Measurements from ENCODE around the gene CTNNA2.

CTNNA2 gene

DNA sequence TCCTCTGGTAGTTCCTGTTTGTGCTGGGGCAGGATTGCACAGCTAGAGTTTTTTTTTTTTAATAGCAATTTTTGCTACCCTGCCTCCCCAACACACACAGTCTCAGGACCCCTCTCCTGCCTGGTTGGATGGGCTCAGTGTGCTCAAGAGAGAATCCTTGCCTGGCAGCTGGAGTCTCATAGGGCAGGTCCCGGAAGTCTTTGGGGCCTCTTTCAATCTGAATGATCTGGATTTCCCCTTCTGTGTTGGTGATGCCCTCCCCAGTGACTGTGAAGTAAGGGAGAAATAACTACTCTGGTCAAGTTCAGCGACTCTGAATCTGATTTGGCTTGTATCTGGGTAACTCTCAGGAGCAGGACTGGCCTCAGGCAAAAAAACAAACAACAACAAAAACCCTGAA lies 1012.3 kb downstream of the CTNNA2 start:
- no peak for DNase-seq

DNA sequence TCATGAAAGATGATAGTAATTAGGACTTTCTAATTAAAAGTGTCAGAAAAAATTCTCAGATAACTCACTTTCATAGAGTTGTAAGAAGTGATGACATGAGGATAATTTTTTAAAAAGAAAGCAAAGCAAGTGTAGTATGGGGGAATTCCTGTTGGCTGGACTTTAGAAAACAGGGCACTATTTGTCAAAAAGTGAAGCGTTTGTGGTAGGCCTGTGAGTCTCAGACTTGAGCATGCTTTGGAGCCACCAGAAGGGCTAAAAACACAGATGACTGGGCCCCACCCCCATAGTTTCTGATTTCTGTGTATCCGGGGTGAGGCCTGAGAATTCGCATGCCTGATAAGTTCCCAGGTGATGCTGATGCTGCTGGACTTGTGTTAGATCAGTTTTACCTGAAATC lies 1014.3 kb downstream of the CTNNA2 start:
- DNase-seq, result no peak

DNA sequence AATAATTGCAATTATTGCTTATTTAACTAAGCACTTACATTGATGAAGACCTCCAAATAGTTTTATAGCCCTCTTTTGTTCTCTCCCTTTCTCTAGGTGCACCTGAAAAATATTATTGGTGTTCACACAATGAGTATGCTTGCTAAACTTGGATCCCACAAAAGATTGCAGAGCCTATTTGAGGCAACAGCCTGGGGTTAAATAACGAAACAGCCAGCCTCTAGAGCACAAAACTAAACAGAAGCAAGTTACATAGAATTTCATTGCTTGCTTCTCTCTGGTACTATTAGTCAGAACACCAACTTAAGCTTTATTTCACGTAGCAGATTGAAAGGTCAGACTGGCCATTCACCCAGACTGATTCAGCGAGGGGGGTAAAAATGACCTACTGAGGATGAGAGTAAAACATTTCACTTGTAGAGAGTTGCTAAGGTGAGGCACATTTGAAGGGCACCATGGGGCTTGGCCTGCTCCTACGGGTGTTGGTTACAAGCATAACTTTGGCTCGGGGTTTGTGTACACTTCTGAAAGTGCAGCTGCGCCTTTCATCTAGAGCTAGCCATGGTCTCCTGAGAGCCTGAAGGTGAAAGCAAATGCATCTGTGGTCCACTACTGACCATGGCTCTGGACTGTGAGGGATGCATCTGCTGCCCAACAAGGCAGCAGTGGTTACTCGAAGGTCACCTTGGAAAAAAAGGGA lies 1016.8 kb downstream of the CTNNA2 start:
- DNase-seq, result no peak

DNA sequence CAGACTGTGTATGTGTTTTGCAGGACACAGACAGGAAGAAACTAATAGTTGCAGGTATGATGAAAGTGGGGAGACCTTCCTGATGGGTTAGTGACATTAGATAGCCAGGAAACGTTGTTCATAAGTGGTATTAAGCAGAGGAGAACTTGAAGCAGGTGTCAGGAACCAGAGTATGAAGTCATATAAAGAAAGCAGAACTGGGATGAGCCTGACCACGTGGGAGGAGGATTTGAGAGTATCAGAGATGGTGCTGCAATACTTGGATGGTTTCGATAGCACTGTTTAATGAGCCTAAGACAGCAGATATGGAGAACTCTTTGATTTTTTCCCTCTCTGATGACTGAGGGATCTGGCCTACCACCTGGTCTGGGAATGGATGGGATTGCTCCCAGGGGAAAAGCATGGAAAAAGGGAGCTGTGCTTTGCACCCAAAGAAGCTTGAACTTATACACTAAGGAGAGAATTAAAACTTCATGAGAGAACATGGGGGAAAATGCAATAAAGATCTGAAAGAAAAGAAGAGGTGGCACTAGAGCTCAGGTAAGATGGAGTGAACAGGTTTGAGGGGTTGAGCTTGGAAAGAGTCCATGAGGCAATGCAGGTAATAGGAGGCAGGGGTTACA lies 1017.7 kb downstream of the CTNNA2 start:
- DNase-seq, result no peak

DNA sequence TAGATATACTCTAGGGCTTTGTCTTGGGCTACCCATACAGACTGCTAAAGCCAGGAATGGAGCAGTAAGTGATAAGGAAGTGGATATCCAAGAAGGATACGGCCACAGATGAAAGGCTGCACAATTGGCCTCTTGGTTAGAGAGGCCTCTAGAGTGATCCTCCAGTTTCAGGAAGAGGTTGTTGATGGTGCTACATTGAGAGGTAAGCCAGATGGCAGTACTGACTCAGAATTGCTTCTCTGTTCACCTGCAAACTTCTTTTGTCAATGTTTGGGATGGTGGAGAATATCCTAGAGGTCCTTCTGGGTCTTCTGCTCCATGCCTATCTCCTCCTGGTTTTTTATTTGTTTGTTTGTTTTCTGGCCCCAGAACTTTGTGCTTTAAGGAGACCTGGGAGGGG lies 1018.5 kb downstream of the CTNNA2 start:
- no peak for DNase-seq

DNA sequence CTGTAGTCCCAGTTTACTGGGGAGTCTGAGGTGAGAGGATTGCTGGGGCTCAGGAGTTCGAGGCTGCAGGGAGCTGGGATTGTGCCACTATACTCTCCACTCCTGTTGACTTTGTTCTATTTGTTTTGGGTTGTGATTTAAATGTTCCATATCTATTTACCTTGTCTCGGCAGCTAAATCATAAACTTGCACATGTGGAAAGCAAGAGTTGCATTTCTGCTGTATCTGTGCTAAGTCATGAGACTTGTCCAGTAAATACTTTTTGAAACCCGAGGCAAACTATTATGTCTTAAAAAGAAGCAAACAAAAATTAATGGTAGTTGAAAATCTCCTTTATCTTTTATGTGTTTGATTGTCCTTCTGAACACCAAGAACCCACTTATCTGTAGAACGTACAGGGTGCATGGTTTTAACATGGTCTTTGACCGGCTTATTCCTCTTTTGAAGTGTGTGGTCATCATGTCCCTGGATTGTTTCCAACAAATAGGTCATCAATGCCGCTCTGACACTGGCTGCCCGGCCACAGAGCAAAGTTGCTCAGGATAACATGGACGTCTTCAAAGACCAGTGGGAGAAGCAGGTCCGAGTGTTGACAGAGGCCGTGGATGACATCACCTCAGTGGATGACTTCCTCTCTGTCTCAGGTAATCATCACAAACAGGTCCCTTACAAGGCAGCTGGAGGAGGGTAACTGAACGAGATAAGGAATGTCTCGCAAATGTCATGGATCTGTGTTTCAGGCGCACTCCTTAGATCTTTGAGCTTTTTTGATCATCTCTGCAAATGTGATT lies 1032.8 kb downstream of the CTNNA2 start:
- no peak for DNase-seq

DNA sequence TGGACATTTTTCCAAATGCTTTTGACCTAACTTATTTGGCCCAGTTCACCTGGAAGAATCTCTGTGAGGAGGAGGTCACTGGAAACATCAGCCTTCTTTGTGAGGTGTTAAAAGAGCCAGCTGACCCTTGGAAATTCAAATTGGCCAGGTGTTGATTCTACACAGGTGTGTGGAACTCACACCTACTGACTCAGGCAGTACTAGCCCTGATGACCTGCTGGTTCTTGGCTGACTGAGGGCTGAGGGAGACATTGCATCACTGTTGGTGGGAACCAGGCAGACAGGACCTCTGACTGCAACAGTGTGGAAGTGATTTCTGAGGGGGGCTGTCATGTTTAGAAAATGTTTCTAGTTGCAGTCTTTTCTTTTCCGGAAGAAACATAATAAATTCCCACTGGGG lies 1033.9 kb downstream of the CTNNA2 start:
- DNase-seq, result no peak

DNA sequence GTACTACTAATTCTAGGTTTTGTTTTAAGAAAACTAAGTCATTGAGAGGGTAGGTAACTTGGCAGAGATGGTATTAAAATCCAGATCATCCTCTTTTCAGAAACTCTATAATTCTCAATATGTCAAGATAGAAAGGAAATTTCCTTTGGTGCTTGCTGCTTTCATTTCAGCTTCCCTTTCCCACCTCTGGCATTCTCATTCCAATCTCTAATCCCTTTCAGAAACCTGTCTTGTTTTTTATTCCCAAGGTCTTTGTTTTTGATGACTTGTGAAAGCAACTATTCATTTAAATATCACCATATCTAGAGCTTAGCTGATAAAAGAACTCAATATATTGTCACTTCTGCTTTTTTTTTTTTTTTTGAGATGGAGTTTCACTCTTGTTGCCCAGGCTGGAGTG lies 1034.5 kb downstream of the CTNNA2 start:
- DNase-seq, result no peak

DNA sequence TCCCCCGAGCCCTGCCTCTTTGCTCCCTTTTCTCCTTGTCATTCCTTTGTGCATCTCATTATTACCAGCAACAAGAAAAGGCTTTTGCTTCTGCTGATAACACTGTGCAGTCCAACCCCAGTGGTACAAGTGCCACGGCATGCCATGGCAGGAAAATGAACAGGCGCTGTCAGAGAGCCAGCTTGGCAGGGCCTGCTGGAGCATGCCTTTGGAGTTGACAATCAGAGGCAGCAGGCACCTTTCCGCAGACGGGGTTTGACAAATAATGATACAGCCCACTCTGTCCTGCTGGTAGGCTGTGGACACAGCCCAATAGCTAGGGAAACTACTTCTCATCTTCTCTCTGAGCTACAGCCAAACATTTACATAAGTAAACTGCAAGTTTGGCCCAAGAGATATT lies 1035.6 kb downstream of the CTNNA2 start:
- DNase-seq, result no peak

DNA sequence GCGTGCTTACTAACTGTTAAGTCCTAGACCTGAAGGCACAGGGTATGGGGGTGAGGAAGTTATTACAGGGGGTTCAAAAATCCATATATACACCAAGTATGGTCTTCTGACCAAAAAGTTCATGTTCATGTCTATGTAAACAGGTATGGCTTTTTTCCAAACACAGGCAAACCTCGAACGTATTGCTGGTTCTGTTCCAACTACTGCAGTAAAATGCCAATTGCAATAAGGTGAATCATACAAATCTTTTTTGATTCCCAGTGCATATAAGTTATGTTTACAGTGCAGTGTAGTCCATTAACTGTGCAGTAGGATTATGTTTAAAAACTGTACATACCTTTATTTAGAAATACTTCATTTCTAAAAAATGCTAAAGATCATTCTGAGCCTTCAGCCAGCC lies 1037.0 kb downstream of the CTNNA2 start:
- no peak for DNase-seq

DNA sequence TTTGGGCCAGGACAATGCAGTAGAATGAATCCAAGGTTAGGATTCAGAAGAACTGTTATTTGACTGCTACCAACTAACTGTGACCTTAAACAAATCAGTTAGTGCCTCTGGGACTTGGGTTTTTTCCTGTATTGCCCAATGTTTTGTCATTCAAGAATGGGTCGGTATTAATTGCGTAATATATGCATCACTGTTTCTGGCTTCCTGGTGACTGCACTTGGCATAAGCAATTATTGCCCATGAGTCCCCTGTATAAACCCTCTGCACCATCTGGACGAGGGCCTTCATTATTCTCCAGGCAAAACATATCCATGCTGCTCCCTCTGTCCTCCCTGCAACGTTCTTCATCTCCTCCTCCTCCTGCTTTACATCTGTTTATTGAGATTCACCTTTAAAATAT lies 1047.5 kb downstream of the CTNNA2 start:
- no peak for DNase-seq

DNA sequence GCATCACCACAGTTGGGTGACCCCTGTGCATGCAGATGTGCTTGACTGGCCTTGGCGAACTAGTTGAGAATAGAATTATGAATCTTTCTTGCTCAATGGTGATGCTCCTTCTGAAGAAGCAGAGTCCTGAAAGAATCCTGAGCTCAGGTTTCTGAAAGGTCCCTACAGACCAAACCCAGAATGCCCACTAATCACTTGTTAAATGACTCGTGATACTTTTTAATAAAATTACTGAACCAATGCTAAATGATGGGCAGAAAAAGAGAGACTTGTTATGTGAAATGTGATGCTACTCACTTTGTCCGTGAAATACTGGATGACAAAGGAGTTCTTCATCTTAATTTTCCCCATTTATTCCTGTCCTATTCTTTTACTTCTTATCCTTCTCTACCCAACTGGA lies 1055.2 kb downstream of the CTNNA2 start:
- DNase-seq, result no peak

DNA sequence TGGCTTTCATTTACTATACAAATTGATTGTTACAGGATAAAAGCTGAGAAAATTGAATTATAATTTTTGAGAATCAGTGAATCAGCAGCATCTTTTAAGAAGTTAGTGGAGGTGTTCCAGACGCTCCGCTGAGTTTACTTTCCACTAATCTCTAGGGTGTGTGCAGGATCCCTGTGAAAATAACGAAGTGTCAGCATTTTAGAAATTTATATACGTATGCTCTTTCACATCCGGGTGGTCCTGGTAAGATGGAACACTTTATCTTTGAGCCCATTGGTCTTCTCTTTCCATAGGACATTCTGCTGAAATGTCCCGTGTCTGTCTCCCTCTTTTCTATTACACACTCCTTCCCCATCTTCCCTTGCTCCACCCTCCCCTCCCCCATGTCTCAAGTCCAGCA lies 1060.3 kb downstream of the CTNNA2 start:
- DNase-seq, result no peak

DNA sequence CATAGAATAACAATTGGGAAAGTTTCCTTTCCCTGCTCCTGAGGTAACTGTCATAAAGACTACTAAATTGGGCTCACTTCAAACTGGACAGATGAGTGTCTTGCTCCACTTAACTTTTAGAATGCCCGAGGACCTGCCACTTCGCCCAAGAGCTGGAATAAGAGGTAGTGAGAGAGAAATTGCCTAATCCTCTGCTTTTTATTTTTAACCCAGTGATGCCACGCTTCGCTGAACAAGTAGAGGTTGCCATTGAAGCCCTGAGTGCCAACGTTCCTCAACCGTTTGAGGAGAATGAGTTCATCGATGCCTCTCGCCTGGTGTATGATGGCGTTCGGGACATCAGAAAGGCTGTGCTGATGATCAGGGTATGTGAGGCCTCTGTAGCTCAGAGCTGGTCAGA lies 1061.1 kb downstream of the CTNNA2 start:
- DNase-seq, result no peak

DNA sequence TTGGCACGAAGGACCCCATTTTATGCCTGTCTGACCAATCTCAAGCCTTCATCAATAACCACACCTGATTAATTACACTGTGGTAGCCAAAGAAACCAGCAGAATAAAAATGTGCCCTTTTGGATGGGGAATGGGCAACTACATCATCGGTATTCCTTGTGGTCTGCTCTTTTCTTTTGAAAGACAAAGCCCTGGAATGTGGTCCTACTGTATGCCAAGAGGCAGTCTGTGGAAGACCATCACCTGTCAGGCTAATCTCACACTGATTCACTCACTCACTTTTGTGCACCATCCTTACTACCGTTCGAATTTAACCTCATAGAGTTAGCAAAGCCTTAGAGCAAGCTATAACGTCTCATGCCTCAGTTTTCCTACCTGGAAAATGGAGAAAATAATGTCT lies 1066.9 kb downstream of the CTNNA2 start:
- DNase-seq, result no peak

DNA sequence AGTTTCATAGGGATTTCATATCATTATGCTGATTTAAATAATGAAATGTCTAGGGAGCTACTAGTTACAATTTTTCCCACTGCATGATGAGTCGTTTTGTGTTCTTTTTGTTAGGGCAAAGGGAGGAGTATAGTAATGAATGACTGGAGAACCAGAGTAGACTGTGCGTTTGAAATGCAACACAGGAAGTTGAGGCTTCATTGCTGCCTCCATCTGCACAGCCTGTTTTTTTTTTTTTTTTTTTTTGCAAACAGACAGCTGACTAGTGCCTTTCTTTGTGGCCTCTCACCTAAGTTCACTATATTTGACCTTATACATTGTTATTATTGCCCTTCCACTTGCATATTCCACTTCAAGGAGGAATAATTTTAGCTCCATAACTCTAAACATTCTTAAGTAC lies 1078.4 kb downstream of the CTNNA2 start:
- DNase-seq, result no peak

DNA sequence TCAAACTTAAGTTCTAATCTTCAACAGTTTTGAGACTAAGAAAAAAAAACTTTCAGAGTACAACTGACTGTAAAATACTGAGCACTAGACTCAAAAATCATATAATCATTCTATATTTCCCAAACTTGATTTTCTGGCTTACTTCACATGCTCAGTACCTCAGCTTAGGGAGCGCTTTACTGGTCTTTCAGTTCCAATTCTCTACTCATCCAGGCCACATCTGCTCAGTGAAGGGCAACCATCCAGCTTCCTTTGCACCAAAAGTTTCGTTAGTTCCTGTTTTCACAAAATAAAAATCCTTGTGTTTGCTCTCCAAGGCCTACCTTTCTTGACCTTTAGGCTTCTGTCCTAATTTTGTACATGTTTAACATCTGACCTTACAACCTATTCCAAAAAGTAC lies 1079.3 kb downstream of the CTNNA2 start:
- no peak for DNase-seq

DNA sequence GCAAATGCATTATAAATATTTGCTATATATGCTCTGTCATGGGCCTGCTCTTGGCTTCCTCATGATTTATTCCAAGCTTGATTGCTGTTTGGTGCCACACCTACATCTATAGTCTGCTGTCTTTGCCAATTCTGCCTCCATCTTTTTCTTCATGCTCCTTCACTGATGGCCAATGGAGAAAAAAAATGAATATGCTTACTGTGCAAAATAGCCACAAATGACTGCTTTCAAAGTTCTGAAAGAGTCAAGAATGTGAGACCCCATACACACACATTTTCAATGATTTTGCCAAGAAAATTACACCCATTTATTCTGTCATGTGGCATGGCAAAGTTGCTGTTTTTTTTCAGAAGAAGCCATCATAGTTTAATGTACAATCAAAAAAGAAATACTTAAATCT lies 1097.3 kb downstream of the CTNNA2 start:
- no peak for DNase-seq

DNA sequence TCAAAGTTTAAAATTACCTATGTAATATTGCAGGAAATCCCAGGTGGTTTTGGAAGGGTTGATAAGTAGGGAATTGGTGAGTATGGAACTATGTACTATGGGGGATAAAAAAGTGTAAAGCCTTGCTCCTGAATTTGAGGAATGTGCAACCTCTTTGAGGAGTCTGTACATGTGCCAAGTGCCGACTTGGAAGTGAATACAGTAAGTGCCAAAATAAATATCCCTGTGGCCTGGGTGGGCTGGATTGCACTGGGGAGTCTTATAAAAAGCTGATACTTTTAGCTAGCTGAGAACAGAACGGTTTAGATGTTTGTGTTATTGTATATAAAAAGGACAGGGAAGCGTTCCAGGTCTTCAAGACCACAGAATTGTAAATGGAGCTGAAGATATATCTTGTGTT lies 1108.8 kb downstream of the CTNNA2 start:
- no peak for DNase-seq

DNA sequence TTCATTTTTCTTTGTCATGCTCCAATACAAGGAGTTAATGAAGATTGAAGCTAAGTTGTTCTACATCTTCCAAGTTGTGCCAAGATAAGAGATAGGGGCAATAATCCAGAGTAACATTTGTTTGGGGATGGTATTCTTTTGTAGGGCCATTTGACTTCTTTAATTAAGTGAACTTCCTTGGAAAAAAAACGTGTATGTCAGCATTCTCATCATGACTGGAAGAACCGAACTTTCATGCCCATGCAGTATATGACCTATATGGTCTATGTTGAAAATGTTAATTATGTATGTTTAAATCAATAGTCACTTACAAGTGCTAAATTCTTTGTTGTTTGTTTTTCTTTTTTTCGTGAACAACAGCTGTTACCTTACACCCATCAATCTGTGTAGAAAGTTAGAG lies 1111.2 kb downstream of the CTNNA2 start:
- DNase-seq, result no peak

DNA sequence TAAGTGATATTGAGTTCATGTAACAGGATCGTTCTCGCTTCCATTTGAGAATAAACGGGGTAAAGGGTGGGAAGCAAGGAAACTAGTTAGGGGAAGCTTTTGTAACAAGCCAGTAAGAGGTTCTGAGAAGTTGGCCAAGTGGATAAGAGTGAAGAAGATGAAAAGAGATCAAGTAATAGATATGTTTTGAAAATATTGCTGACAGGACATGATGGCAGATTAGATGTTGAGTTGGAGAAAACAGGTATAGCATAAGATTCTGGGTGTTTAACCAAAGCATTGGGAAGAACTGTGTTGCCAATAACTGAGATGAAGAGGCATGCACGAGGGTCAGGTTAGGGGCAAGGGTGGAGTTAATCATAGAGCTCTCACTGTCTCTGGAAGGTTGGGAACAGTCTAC lies 1121.7 kb downstream of the CTNNA2 start:
- DNase-seq, result no peak

DNA sequence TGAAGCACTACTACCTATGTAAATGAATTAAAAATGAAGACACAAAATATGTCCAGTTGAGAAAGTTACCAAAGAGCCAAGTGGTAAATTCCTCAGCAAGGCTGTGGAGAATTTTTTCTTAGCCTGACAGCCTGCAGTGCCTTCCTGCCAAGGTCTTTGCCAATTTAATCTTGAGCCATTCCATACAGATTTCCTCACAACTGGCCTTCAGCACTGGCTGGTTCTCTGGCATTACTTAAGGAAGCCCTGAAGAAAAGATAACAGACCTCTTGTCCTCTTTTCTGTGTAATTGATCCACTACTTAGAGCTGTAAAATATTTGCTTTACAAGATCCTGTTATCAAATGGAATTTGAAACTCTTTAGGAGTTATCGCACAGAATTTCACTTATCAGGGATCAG lies 1125.9 kb downstream of the CTNNA2 start:
- no peak for DNase-seq

DNA sequence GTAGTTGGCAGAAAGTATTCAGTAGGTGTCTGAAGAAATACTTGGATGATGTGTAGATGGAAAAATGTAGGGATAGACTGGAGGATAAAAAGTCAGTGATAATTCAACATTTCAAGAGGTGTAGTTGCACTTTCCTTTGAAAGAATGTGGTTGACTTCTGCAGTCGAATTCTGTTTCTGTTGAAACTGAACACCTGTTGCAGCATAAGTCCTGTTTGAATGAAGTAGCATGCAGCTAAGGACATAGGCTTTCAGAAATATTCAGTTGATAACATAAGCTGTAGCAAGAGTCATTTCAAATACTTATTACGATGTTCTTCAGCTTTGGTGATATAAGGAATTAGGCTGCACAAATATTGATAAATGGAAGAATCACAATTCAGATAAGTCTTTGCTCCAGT lies 1129.6 kb downstream of the CTNNA2 start:
- DNase-seq, result no peak

DNA sequence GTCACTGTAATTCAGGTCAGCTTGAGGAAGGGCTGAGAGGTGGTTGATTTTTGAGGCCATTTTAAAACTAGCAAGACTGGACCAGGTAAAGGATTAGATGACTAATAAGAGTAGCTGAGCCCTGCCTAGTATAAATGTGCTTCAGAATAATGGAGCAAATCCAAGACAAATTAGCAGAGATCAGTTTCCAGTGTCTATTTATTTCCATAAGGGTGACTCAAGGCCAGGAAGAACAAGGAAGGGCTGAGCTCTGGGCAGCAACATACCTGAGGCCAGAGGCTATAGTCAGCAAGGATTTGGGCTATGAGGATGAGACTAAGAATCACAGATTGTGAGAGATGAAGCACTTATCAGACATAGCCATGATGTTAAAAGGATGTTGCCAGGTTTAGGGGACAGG lies 1130.7 kb downstream of the CTNNA2 start:
- DNase-seq, result no peak

All from NK-92 treated with Interleukin-12 subunit alpha and Interleukin-12 subunit beta, amount 100 ng/mL, for 24 hours (cell line).